BE2C (cell line): ENCODE measurements around the gene TENM4.

ENCODE experiments used
- DNase-seq: peaks from one replicate; pipeline ENCODE4 v3.0.0-alpha.2; 2020
- H3K27me3 ChIP-seq: fragments of 250-450 bp; sonication (Bioruptor Pico); 2 replicates; pipeline ENCODE4 v1.5.1; 2020; ENCODE audit warnings: mild to moderate bottlenecking
- H3K36me3 ChIP-seq: fragments of 250-450 bp; sonication (Bioruptor Pico); 2 replicates; pipeline ENCODE4 v1.5.1; 2020; ENCODE audit warnings: mild to moderate bottlenecking
- H3K4me1 ChIP-seq: fragments of 250-450 bp; sonication (Bioruptor Pico); 2 replicates; pipeline ENCODE4 v1.5.1; 2020
- H3K4me3 ChIP-seq: 2 replicates; pipeline ENCODE4 v1.5.1; 2011; ENCODE audit warnings: low read depth, low read length
- H3K9me3 ChIP-seq: fragments of 250-450 bp; sonication (Bioruptor Pico); 2 replicates; pipeline ENCODE4 v1.5.1; 2020
- CTCF ChIP-seq: IDR thresholded peaks from 2 replicates; pipeline ENCODE4 v1.5.1; 2012; ENCODE audit warnings: mild to moderate bottlenecking, low read depth, low read length

Gene TENM4

GRCh38 chr11:79304599-79305212 is 136.1 kb downstream of the TENM4 start:
- Histone ChIP-seq H3K27me3 (no peaks in the 10 kb centered on the region), H3K36me3 (no peaks in the 10 kb centered on the region), H3K4me3 (no peak overlapping the region), H3K4me1 (no peaks in the 10 kb centered on the region), H3K9me3 (no peaks in the 10 kb centered on the region)
- TF ChIP-seq CTCF = no peak
- no peak for DNase-seq

- no peak for DNase-seq
These were observed 144.7 kb downstream of the TENM4 start for GRCh38 chr11:79296141-79296540.

GRCh38 chr11:79294845-79295731 is 145.7 kb downstream of the TENM4 start:
- Histone ChIP-seq H3K27me3 (no peaks in the 10 kb centered on the region), H3K4me3 (no peak overlapping the region), H3K9me3 (no peaks in the 10 kb centered on the region), H3K4me1 (no peaks in the 10 kb centered on the region), H3K36me3 (no peaks in the 10 kb centered on the region)
- no peak for TF ChIP-seq CTCF
- DNase-seq = no peak

More at GRCh38 chr11:79296141-79296540, 144.7 kb downstream of the TENM4 start:
- H3K36me3 ChIP-seq = no peaks in the 10 kb centered on the region
- no peaks in the 10 kb centered on the region for H3K27me3 ChIP-seq
- no peaks in the 10 kb centered on the region for H3K4me1 ChIP-seq
- no peak overlapping the region for H3K4me3 ChIP-seq
- no peak for TF ChIP-seq CTCF
- no peaks in the 10 kb centered on the region for H3K9me3 ChIP-seq

- H3K4me1 ChIP-seq = no peaks in the 10 kb centered on the region
- no peak for TF ChIP-seq CTCF
- H3K36me3 ChIP-seq = no peaks in the 10 kb centered on the region
- no peaks in the 10 kb centered on the region for H3K27me3 ChIP-seq
- no peak for DNase-seq
- no peak overlapping the region for H3K4me3 ChIP-seq
- no peaks in the 10 kb centered on the region for H3K9me3 ChIP-seq
These were observed 148.9 kb downstream of the TENM4 start for GRCh38 chr11:79291948-79292347.

GRCh38 chr11:79290761-79291160 is 150.1 kb downstream of the TENM4 start:
- Histone ChIP-seq H3K36me3 (no peaks in the 10 kb centered on the region), H3K4me1 (no peaks in the 10 kb centered on the region), H3K4me3 (no peak overlapping the region), H3K27me3 (no peaks in the 10 kb centered on the region), H3K9me3 (no peaks in the 10 kb centered on the region)
- no peak for TF ChIP-seq CTCF
- no peak for DNase-seq

- Histone ChIP-seq H3K4me3 (no peak overlapping the region), H3K4me1 (no peaks in the 10 kb centered on the region), H3K27me3 (no peaks in the 10 kb centered on the region), H3K36me3 (no peaks in the 10 kb centered on the region), H3K9me3 (no peaks in the 10 kb centered on the region)
- peak; percentile 47 for DNase-seq
- TF ChIP-seq CTCF = no peak
These were observed 152.9 kb downstream of the TENM4 start for GRCh38 chr11:79287952-79288351.
